Bone marrow (tissue), 2 donors: ENCODE results near the gene FAM161A.

Source experiments
- DNase-seq, 2 donors: peaks; one replicate each; lab custom pipeline; 2025; lab: John Stamatoyannopoulos, UW

Gene FAM161A

DNA sequence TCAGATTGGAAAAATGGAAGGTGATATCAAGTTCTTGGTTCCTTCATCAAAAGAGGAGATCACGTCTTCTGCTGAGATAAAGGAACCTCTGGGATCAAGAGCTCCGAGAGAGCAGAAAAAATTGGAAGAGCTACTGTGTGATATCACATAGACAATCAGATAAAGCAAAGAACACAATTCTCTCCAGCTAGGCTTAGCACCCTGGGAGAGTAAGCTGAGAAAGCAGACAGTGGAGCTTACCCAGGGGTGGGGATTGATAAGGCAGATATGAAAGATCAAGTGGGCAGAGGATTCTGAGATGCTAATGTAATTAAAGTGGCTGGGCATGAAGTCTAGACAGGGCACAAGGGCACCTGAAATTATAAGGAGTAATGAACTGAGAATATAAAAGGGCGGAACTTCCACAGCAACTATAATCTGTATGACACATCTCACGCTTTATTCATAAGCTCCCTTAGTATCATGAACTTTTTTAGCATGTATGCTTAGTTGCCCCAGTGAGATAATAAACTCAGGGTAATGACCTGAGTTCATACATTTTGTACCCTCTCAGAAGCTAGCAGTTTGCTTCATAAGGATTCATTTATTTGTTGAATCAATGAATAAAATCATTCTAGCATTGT is 65.8 kb downstream of the FAM161A start:
- DNase-seq: no peak

DNA sequence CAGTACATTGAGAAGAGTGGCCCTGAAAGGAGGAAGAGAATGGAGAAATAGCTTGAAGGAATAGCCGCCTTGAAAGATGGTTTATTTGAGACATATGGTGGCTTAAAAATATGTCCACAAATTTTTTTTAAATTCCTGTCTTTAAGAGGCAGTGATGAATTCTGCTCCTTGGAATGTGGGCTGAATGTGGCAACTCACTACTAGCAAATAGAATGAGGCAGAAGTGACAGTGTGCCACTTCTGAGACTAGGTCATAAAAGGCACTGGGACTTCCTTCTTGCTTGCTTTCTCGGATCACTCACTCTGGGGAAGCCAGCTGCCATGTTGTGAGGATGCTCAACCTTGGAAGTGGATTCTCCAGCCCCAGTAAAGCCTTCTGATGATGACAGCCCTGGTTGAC is 67.0 kb downstream of the FAM161A start:
- no peak for DNase-seq

DNA sequence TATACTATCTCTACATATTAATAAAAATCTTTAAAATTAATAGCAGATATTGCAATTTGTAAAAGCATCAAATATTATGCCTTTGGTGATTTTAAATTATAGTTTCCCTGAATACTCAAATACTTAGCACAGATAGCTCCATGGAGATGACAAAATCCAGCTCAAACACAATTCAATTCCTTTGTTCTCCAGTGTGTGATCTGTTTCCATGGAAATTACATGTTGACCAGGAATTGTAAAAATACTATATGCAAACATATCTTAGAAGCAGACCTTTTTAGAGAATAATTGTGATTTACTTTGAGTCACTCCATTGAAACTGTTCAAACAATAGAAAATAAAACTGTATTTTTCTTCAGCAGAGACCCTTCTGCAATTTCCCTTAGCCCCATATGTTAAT is 68.3 kb downstream of the FAM161A start:
- DNase-seq: no peak

DNA sequence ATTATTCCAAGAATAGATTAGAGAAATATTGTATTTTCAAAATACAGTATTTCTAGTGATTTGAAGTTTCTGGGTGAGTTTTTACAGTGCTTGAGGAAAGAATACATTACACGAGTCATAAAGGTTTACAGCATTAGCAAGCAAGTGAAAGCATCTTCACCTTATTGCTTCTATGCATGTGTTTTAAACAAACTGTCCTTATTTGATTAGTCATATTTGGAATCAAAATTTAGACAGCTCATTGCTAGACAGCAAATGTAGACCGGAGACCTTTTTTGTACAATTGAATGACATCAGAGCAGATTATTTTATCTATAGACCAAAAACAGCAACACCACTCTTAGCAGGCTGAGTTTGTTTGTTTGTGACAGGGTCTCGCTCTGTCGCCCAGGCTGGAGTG is 69.2 kb downstream of the FAM161A start:
- DNase-seq: no peak

DNA sequence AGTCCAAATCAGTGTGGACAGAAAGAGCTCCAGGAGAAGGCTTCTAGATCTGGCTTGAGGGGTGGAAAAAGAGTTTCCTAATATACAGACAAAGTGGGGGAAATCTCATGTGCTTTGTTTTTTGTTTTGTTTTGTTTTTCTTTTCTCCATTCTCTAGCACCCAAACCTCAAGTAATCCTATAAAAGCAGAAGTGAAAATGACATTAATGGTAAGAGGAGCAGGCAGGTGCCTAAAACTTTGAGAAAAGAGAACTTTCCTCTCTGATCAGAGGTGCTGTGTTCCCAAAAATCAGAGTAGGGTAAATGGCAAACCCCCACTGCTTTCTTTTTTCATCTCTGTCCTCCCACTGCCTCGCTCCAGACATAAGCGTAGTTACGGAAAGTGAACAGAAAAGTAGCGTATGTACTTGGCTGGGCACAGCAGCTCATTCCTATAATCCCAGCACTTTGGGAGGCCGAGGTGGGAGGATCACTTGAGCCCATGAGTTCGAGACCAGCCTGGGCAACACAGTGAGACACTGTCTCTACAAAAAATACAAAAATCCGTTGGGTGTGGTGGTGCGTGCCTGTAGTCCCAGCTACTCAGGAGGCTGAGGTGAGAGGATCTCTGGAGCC is 77.8 kb downstream of the FAM161A start:
- no peak for DNase-seq
